Activated naive CD4-positive, alpha-beta T cell treated with anti-CD3 and anti-CD28 coated beads for 36 hours (primary cell): ENCODE results near the gene TMEM270. TPM values are rescaled to one million over a fixed set of nuclear protein-coding genes. Genes with fewer than 3 reads are reported as not detected.
"Not testable (repeated sequence)": the region's sequence is repeated elsewhere in the genome, so short reads cannot be mapped to it uniquely, and the experiment has no call there.

Experiments used
- CTCF ChIA-PET: fragments of 350-600 bp; sonication (Branson Sonifier 250); formaldehyde crosslinking; loops from one replicate; lab custom pipeline; 2021; ENCODE audit warnings: antibody characterized with exemption; lab: Charles Lee
- DNase-seq: peaks from one replicate; pipeline ENCODE4 v3.0.0-alpha.2; 2020
- H3K27ac Mint-ChIP-seq: one replicate; pipeline ENCODE4 v1.8.0; 2021; ENCODE audit warnings: mild to moderate bottlenecking, mixed read lengths
- H3K27me3 Mint-ChIP-seq: one replicate; pipeline ENCODE4 v1.8.0; 2021; ENCODE audit warnings: low read depth, mixed read lengths
- H3K36me3 Mint-ChIP-seq: one replicate; pipeline ENCODE4 v1.8.0; 2021; ENCODE audit warnings: low read depth, mixed read lengths
- H3K4me1 Mint-ChIP-seq: one replicate; pipeline ENCODE4 v1.8.0; 2021; ENCODE audit warnings: low read depth, mixed read lengths
- H3K4me3 Mint-ChIP-seq: one replicate; pipeline ENCODE4 v1.8.0; 2021; ENCODE audit warnings: mild to moderate bottlenecking, moderate library complexity, mixed read lengths
- H3K9me3 Mint-ChIP-seq: one replicate; pipeline ENCODE4 v1.8.0; 2021; ENCODE audit warnings: mixed read lengths
- intact Hi-C: fragments of 100-400 bp; cut with micrococcal nuclease; formaldehyde crosslinking; loops from one replicate; pipeline ENCODE4 v1.15.1; 2023
- total RNA-seq, 2 experiments: library from RNA; stranded (reverse); gene quantifications; one replicate each; pipeline ENCODE4 v1.2.3, GENCODE V29; 2021

Gene TMEM270, protein sequence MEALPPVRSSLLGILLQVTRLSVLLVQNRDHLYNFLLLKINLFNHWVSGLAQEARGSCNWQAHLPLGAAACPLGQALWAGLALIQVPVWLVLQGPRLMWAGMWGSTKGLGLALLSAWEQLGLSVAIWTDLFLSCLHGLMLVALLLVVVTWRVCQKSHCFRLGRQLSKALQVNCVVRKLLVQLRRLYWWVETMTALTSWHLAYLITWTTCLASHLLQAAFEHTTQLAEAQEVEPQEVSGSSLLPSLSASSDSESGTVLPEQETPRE
- not detected for total RNA-seq

DNA sequence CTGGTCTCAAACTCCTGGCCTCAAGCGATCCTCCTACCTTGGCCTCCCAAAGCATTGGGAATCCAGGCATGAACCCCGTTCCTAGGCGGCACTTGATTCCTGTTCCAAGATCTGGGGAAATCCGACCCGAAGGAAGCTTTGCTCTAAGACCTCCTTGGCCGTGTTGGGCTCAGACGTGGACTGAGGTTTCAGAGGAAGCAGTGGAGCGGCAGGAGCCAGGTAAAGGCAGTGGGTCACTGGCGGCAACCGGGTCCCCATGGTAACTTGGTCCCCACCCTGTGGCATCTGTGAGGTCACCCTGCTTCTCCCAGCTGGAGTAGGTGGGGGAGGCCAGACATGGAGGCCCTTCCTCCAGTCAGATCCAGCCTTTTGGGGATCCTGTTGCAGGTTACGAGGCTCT, at the start of gene TMEM270:
TSS of gene TMEM270 (plus strand) at position 301 of the 400 bp plus-strand sequence. CDS start at position 337, 36 bp downstream.
- intact Hi-C loops, result loop anchor here (10.0 kb wide), 1 partner anchor 534 kb away; no protein-coding TSS in a partner anchor
- Mint-ChIP-seq H3K9me3 (no peaks in the 10 kb centered on the region), H3K36me3 (no peaks in the 10 kb centered on the region), H3K27me3 (peaks cover 5% of the 10 kb centered on the region), H3K4me1 (peaks cover 2% of the 10 kb centered on the region), H3K4me3 (no peak within 1 kb of the TSS), H3K27ac (no peak within 1 kb of the TSS)
- CTCF ChIA-PET, result no interaction called here
- DNase-seq, result no peak

DNA sequence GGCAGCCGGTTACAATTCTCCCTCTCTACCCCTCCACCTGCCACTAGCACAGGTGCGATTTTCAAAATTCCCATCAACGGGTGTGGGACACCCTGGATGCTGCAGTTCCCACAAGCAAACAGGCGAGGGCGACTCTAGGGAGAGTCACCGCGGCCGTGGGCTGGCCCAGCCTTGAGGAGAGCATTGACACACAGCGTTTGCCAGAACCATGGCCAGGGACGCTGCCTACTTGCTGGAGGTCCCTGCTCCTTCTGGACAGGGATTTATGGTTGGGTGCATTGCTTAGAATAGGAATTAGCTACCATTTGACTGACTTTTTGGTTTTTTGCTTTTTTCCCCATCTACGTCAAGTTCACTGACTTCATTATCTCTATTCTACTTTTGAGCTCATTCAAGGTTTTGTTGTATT, 49.2 kb upstream of the TMEM270 start:
- DNase-seq, result peak; percentile 73
- intact Hi-C loops, result loop anchor here (1.0 kb wide), 2 partner anchors 40 to 44 kb away; no protein-coding TSS in a partner anchor
- Mint-ChIP-seq H3K4me3 (no peak overlapping the region), H3K36me3 (no peaks in the 10 kb centered on the region), H3K9me3 (no peaks in the 10 kb centered on the region), H3K27ac (no peak overlapping the region), H3K4me1 (no peaks in the 10 kb centered on the region), H3K27me3 (peaks cover 8% of the 10 kb centered on the region)
- CTCF ChIA-PET, result interaction anchor here (1.1 to 5.7 kb wide), 3 partner anchors 11 to 44 kb away, joined by 3 to 42 read pairs (median 3); no protein-coding TSS in a partner anchor

DNA sequence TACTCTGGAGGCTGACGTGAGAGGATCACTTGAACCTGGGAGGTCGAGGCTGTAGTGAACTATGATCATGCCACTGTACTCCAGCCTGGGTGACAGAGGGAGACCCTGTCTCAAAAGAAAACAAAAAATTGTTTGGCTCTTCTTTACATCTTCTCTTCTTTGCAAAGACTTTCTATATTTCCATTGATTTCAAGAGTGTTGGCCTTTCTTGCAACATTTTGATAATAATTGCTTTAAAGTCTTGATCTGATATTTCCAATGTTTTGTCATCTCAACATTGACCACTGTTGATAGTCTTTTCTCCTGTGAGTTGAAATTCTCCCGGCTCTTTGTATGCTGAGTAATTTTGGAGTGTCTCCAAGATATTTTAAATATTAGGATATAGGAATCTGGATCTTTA, 48.0 kb upstream of the TMEM270 start:
- DNase-seq, result no peak
- H3K9me3 Mint-ChIP-seq, result no peaks in the 10 kb centered on the region
- H3K27ac Mint-ChIP-seq, result no peak overlapping the region
- H3K27me3 Mint-ChIP-seq, result peaks cover 8% of the 10 kb centered on the region
- no peaks in the 10 kb centered on the region for H3K36me3 Mint-ChIP-seq
- CTCF ChIA-PET, result interaction anchor here (5.7 kb wide), 1 partner anchor 42 kb away, joined by 42 read pairs; no protein-coding TSS in a partner anchor
- no peaks in the 10 kb centered on the region for H3K4me1 Mint-ChIP-seq
- intact Hi-C loops, result no loop called here
- H3K4me3 Mint-ChIP-seq, result no peak overlapping the region

DNA sequence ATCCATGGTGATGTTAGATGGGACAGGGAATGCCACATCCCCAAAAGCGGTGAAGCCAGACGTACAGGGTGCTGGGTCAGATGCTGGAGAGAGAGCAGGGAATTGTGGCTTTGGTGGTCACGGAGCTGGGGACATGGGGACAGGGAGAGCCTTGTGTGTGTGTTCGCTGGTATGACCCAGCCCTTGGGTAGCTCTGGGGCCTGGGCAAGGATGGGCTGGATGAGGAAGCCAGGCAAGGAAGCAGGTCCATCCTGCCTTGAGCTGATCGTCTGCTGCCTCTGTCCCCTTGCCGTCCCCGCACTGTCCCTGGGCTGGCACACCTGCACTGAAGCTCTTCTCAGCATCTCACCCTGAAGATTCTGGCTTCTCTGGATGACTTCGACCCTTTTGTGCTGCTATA, 45.5 kb upstream of the TMEM270 start:
- intact Hi-C loops, result no loop called here
- H3K27ac Mint-ChIP-seq, result no peak overlapping the region
- no peak for DNase-seq
- no peak overlapping the region for H3K4me3 Mint-ChIP-seq
- H3K4me1 Mint-ChIP-seq, result no peaks in the 10 kb centered on the region
- CTCF ChIA-PET, result interaction anchor here (0.6 to 2.1 kb wide), 3 partner anchors 39 to 91 kb away, joined by 3 to 14 read pairs (median 3); no protein-coding TSS in a partner anchor
- H3K36me3 Mint-ChIP-seq, result no peaks in the 10 kb centered on the region
- peaks cover 8% of the 10 kb centered on the region for H3K27me3 Mint-ChIP-seq
- H3K9me3 Mint-ChIP-seq, result no peaks in the 10 kb centered on the region

DNA sequence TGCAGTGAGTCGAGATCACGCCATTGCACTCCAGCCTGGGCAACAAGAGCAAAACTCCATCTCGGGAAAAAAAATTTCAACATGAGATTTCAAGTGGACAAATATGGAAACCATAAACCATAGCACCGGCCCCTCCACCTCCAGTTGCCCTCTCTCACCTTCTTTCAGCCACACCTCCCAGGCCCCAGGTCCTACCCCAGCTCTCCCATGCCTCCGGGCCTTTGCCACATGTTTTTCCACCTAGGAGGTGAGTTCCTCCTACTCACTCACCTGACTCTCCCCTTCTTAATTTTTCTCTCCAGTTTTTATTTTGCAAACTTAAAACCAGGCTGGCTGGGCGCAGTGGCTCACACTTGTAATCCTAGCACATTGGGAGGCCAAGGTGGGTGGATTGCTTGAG, 43.8 kb upstream of the TMEM270 start:
- peaks cover 8% of the 10 kb centered on the region for H3K27me3 Mint-ChIP-seq
- no peak for DNase-seq
- H3K36me3 Mint-ChIP-seq, result no peaks in the 10 kb centered on the region
- CTCF ChIA-PET, result no interaction called here
- H3K4me1 Mint-ChIP-seq, result no peaks in the 10 kb centered on the region
- H3K9me3 Mint-ChIP-seq, result no peaks in the 10 kb centered on the region
- no peak overlapping the region for H3K27ac Mint-ChIP-seq
- intact Hi-C loops, result no loop called here
- no peak overlapping the region for H3K4me3 Mint-ChIP-seq

DNA sequence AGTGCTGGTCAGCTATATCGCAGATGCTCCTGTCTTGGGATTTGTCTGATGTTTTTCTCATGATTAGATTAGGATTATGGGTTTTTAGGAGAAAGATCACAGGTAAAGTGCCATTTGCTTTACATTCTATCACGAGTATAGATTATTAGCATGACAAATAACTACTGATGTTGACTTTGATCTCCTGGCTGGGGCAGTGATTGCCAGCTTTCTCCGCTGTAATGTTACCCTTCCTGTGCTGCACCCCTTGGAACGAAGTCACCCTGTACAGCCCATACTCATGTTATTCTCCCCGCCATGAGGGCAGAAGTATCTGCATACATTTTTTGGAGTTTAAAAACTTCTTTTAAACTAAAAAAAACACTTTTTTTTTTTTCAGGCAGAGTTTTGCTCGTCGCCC, 40.9 kb upstream of the TMEM270 start:
- CTCF ChIA-PET, result no interaction called here
- intact Hi-C loops, result no loop called here
- H3K4me1 Mint-ChIP-seq, result no peaks in the 10 kb centered on the region
- H3K27ac Mint-ChIP-seq, result no peak overlapping the region
- no peaks in the 10 kb centered on the region for H3K27me3 Mint-ChIP-seq
- no peaks in the 10 kb centered on the region for H3K36me3 Mint-ChIP-seq
- no peak overlapping the region for H3K4me3 Mint-ChIP-seq
- no peak for DNase-seq
- no peaks in the 10 kb centered on the region for H3K9me3 Mint-ChIP-seq

DNA sequence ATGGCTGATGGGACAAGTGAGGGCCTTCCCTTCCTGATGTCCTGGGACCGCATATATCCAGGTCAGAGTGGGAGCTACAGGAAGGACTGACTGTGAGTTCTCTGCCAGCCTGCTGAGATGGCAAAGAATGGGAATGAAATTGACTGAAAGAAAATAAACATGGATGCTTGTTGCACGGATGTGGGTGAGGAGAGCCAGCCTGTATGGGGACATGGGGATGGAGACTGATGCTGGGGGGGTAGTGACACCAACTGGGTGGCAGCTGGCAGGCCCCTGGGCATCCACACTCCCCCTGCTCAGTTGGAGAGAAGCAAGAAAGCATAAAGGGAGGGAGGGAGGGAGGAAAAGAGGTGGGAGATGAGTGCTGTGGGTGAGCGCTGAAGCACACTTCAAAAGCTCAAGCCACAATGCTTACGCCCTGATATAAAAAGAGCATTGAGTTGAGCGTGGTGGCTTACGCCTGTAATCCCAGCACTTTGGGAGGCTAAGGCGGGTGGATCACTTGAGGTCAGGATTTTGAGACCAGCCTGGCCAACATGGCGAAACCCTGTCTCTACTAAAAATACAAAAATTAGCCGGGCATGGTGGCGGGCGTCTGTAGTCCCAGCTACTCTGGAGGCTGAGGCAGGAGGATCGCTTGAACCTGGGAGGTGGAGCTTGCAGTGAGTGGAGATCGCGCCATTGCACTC, 39.2 kb upstream of the TMEM270 start:
- intact Hi-C loops, H3K4me1 Mint-ChIP-seq, H3K36me3 Mint-ChIP-seq, H3K9me3 Mint-ChIP-seq, H3K4me3 Mint-ChIP-seq, DNase-seq, H3K27ac Mint-ChIP-seq, H3K27me3 Mint-ChIP-seq: not testable (repeated sequence)
- CTCF ChIA-PET, result interaction anchor here (0.5 to 1.8 kb wide), 3 partner anchors 33 to 96 kb away, joined by 4 to 7 read pairs (median 6); no protein-coding TSS in a partner anchor

DNA sequence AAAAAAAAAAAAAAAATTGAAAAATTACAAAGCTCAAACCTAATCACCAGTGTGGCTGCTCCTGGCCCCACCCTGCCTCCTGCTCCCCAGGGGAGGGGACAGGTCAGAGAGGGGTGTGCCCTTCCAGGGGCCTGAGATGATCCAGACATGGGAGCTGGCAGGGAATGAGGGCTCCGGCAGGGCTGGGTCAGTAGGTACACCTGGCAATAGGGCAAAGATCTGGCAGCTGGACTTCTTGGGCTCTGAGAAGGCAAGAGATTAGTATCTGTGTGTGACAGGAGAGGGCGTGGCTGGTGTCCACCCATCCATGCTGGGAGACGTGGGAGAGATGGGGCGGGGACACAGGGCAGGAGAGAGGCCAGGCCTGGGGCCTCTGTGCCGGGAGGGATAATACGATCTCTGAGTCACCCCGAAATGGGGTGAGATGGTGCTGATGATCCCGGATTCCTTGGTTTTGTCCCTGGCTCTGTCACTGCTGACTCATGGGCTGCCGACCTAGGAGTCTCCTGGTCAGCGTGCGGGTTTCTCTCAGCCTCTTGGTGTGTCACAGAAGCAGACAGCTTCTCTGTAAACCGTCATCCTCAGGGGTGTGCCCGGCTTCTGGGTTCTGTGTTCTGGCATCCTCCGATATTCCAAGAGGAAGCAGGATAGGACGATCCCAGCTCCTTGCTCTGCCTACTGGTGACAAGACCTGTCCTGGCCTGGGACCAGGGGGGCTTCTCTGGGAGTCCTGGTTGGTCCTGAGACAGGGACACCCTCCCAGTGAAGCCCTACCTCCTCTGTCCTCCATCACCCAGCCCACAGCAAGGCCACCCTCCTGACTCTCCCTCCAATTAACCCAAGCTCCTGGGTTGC, 38.4 kb upstream of the TMEM270 start:
- no peak overlapping the region for H3K27ac Mint-ChIP-seq
- peaks cover 2% of the 10 kb centered on the region for H3K27me3 Mint-ChIP-seq
- no peaks in the 10 kb centered on the region for H3K9me3 Mint-ChIP-seq
- no peak overlapping the region for H3K4me3 Mint-ChIP-seq
- intact Hi-C loops, result no loop called here
- CTCF ChIA-PET, result interaction anchor here (0.6 to 1.8 kb wide), 3 partner anchors 11 to 52 kb away, joined by 3 to 7 read pairs (median 6); no protein-coding TSS in a partner anchor
- H3K4me1 Mint-ChIP-seq, result peaks cover 11% of the 10 kb centered on the region
- no peak for DNase-seq
- no peaks in the 10 kb centered on the region for H3K36me3 Mint-ChIP-seq

DNA sequence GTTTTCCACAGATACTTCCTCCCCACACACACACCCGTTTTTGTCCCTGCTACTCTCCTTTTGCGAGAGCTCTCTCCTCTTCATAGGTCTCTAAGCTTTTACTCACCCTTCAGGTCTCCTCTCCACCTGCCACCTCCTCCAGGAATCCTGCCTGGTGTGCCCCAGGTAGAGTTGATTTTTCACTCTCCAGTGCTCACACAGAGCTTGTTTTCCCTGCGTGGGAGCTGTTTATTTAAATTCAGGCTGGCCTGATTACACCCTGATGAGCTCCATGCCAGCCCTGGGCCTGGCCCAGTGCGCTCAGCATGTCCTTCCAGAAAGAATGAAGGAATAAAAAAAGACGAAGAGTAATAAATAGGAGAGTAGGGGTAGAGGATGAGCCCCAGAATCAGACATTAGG, 37.7 kb upstream of the TMEM270 start:
- Mint-ChIP-seq H3K4me3 (no peak overlapping the region), H3K36me3 (no peaks in the 10 kb centered on the region), H3K27ac (no peak overlapping the region), H3K9me3 (no peaks in the 10 kb centered on the region), H3K4me1 (peaks cover 17% of the 10 kb centered on the region), H3K27me3 (peaks cover 2% of the 10 kb centered on the region)
- intact Hi-C loops, result no loop called here
- no peak for DNase-seq
- CTCF ChIA-PET, result interaction anchor here (1.8 kb wide), 1 partner anchor 31 kb away, joined by 6 read pairs; no protein-coding TSS in a partner anchor

DNA sequence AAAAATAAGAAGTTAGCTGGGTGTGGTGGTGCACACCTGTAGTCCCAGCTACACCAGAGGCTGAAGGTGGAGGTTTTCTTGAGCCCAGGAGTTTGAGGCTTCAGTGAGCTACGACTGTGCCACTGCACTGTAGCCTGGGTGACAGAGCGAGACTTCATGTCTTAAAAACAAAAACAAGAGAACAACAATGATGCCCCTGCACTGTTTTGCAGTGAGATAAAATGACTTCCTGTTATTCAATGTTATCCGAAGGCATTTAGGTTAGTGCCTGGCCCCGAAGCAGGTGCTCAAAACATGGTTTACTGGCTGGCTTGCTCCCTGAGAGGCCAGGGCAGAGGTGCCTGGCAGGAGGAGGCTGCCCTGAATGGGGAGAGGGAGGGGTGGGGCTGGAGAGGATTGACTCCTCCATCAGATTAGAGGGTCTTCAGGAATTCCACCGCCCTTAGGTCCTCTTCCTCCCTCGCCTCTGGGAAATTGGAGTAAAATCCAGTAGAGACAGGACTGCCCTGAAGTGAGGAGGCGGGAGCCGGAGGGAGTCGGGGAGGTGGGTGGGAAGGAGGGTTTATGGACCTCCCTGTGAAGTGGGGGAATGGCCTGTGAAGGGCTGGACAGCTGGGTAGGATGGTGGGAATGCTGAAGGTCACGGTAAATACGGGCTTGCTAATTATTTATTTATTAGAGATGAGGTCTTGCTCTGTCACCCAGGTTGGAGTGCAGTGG, 36.9 kb upstream of the TMEM270 start:
- Mint-ChIP-seq H3K4me1 (peaks cover 25% of the 10 kb centered on the region), H3K27ac (no peak overlapping the region), H3K9me3 (no peaks in the 10 kb centered on the region), H3K4me3 (no peak overlapping the region), H3K36me3 (no peaks in the 10 kb centered on the region), H3K27me3 (peaks cover 5% of the 10 kb centered on the region)
- CTCF ChIA-PET, result no interaction called here
- intact Hi-C loops, result no loop called here
- DNase-seq, result no peak

DNA sequence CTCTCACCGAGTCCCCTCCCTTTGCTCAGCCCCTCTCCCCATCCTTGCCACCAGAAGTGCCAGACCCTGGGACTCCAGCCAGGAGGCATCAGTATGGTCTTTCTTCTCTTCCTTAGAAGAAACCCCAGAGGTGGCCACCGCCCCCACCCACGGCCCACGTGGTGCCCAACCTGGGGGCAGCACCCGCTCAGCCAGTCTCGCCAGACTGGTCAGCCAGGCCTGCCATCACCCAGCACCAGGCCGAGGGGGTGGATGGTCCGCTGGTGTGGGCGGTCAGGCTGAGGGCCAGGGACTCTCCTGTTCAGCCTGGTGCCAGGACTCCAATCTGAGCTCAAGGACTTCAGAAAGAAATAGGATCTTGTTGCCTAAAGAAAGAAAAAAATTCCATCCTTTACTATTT, 36.0 kb upstream of the TMEM270 start:
- no peak for DNase-seq
- CTCF ChIA-PET, result no interaction called here
- intact Hi-C loops, result no loop called here
- H3K27ac Mint-ChIP-seq, result no peak overlapping the region
- H3K27me3 Mint-ChIP-seq, result peaks cover 5% of the 10 kb centered on the region
- peaks cover 25% of the 10 kb centered on the region for H3K4me1 Mint-ChIP-seq
- H3K9me3 Mint-ChIP-seq, result no peaks in the 10 kb centered on the region
- no peaks in the 10 kb centered on the region for H3K36me3 Mint-ChIP-seq
- no peak overlapping the region for H3K4me3 Mint-ChIP-seq
